Hepatocyte (in vitro differentiated cells): ENCODE measurements around the gene TCF7. TPM values are rescaled to one million over a fixed set of nuclear protein-coding genes. Genes with fewer than 3 reads are reported as not detected.

Source experiments
- DNase-seq: peaks from one replicate; pipeline ENCODE4 v3.0.0-alpha.2; 2016; ENCODE audit warnings: low spot score
- H2AFZ ChIP-seq: fragments of 200-600 bp; sonication (generic); 2 replicates; pipeline ENCODE4 v1.6.0; 2016; ENCODE audit warnings: antibody characterized with exemption, mild to moderate bottlenecking
- H3K27ac ChIP-seq: fragments of 200-600 bp; sonication (generic); 2 replicates; pipeline ENCODE4 v1.5.1; 2016; ENCODE audit warnings: mild to moderate bottlenecking
- H3K27me3 ChIP-seq: fragments of 200-600 bp; sonication (generic); 2 replicates; pipeline ENCODE4 v1.6.1; 2016
- H3K36me3 ChIP-seq: fragments of 200-600 bp; sonication (generic); replicated peaks from 2 replicates; pipeline ENCODE4 v1.5.1; 2016; ENCODE audit warnings: low read depth; ENCODE audit not compliant: insufficient read depth
- H3K4me1 ChIP-seq: fragments of 200-600 bp; sonication (generic); 2 replicates; pipeline ENCODE4 v1.5.1; 2016; ENCODE audit warnings: mild to moderate bottlenecking, moderate library complexity; ENCODE audit not compliant: insufficient read depth
- H3K4me2 ChIP-seq: fragments of 200-600 bp; sonication (generic); 2 replicates; pipeline ENCODE4 v1.6.0; 2016
- H3K4me3 ChIP-seq: fragments of 200-600 bp; sonication (generic); 2 replicates; pipeline ENCODE4 v1.5.1; 2016; ENCODE audit warnings: mild to moderate bottlenecking
- H3K79me2 ChIP-seq: fragments of 200-600 bp; sonication (generic); 2 replicates; pipeline ENCODE4 v1.6.0; 2017; ENCODE audit warnings: mild to moderate bottlenecking
- H3K9me2 ChIP-seq: fragments of 200-600 bp; sonication (generic); replicated peaks from 2 replicates; pipeline ENCODE4 v1.6.0; 2017; ENCODE audit warnings: mild to moderate bottlenecking; ENCODE audit not compliant: insufficient read depth
- H3K9me3 ChIP-seq: fragments of 200-600 bp; sonication (generic); 2 replicates; pipeline ENCODE4 v1.5.1; 2016; ENCODE audit warnings: low read depth, mild to moderate bottlenecking
- H4K20me1 ChIP-seq: fragments of 200-600 bp; sonication (generic); 2 replicates; pipeline ENCODE4 v1.6.0; 2016; ENCODE audit warnings: mild to moderate bottlenecking; ENCODE audit not compliant: insufficient read depth, poor library complexity, severe bottlenecking
- CTCF ChIP-seq: fragments of 200-600 bp; sonication (generic); IDR thresholded peaks from 2 replicates; pipeline ENCODE4 v1.5.1; 2016; ENCODE audit warnings: antibody characterized with exemption, mild to moderate bottlenecking; ENCODE audit not compliant: poor library complexity
- EZH2 ChIP-seq: fragments of 200-600 bp; sonication (generic); IDR thresholded peaks from 2 replicates; pipeline ENCODE4 v1.6.1; 2016; ENCODE audit warnings: antibody characterized with exemption, mild to moderate bottlenecking, borderline replicate concordance
- EZH2phosphoT487 ChIP-seq: fragments of 200-600 bp; sonication (generic); IDR thresholded peaks from one replicate; pipeline ENCODE4 v1.6.1; 2018; ENCODE audit warnings: antibody characterized with exemption, mild to moderate bottlenecking, low read depth, moderate library complexity; ENCODE audit not compliant: unreplicated experiment, severe bottlenecking
- WGBS: methylation state at CpG from one replicate; pipeline ENCODE4 v1.1.6; 2016; ENCODE audit warnings: low lambda C conversion rate; ENCODE audit errors: missing lambda C conversion rate; 5-methylcytosine and 5-hydroxymethylcytosine counted together
- polyA plus RNA-seq: library from polyadenylated mRNA; unstranded; fragments of >200 nt; fragmentation: Nextera tagmentation; extraction: Ambion mirVana; gene quantifications from 2 replicates; pipeline ENCODE4 v1.2.1, GENCODE V29; 2016
- total RNA-seq: library from RNA; depleted of rRNA; stranded (reverse); fragments of >200 nt; gene quantifications from 2 replicates; pipeline ENCODE4 v1.2.3, GENCODE V29; 2014

Gene TCF7
- total and polyA plus RNA-seq, 2 experiments from 2014 or later, result 7.5 to 8.1 TPM

- Histone ChIP-seq H3K79me2 (peaks cover 67% of the 10 kb centered on the region), H2AFZ (no peak overlapping the region), H4K20me1 (peaks cover 60% of the 10 kb centered on the region), H3K4me2 (peak overlapping the region; percentile 95), H3K27me3 (no peaks in the 10 kb centered on the region), H3K9me3 (no peaks in the 10 kb centered on the region), H3K4me1 (peaks cover 26% of the 10 kb centered on the region), H3K27ac (peak overlapping the region; percentile 100), H3K4me3 (peak overlapping the region; percentile 100), H3K9me2 (no peaks in the 10 kb centered on the region), H3K36me3 (peaks cover 3% of the 10 kb centered on the region)
- DNase-seq, result no peak
- 22% methylated on average over 10 of the region's 10 CpGs for WGBS
- TF ChIP-seq EZH2phosphoT487 (no peak), EZH2 (no peak), CTCF (no peak)
Measured at GRCh38 chr5:134174841-134175839, 60.7 kb downstream of the TCF7 start.

- Histone ChIP-seq H4K20me1 (peaks cover 54% of the 10 kb centered on the region), H3K4me3 (peak overlapping the region; percentile 100), H3K4me2 (peak overlapping the region; percentile 95), H3K9me2 (no peaks in the 10 kb centered on the region), H3K9me3 (no peaks in the 10 kb centered on the region), H3K79me2 (peaks cover 58% of the 10 kb centered on the region), H3K36me3 (peaks cover 3% of the 10 kb centered on the region), H2AFZ (peak overlapping the region; percentile 82), H3K27me3 (no peaks in the 10 kb centered on the region), H3K27ac (peak overlapping the region; percentile 100), H3K4me1 (peaks cover 26% of the 10 kb centered on the region)
- TF ChIP-seq EZH2 (no peak), CTCF (no peak), EZH2phosphoT487 (no peak)
- DNase-seq, result no peak
- WGBS, result under 1% methylated on average over 28 of the region's 31 CpGs
Measured at GRCh38 chr5:134175921-134176510, 61.5 kb downstream of the TCF7 start.

- Histone ChIP-seq H4K20me1 (peaks cover 46% of the 10 kb centered on the region), H3K36me3 (peaks cover 3% of the 10 kb centered on the region), H3K4me2 (peak within 1 kb of the TSS; percentile 95), H3K27ac (peak within 1 kb of the TSS; percentile 100), H3K9me2 (no peaks in the 10 kb centered on the region), H3K4me1 (peaks cover 26% of the 10 kb centered on the region), H3K27me3 (no peaks in the 10 kb centered on the region), H3K4me3 (peak within 1 kb of the TSS; percentile 100), H3K79me2 (peaks cover 51% of the 10 kb centered on the region), H2AFZ (peak within 1 kb of the TSS; percentile 82), H3K9me3 (no peaks in the 10 kb centered on the region)
- no peak for TF ChIP-seq CTCF
- no peak for TF ChIP-seq EZH2
- WGBS, result under 1% methylated on average over 92 of the region's 92 CpGs
- peak; percentile 94 for DNase-seq
Measured at GRCh38 chr5:134176511-134177368, 62.3 kb downstream of the TCF7 start, which contains the start of gene SKP1. Gene SKP1, minus strand, starts transcription at chr5:134176950. Its CDS starts 2,928 bp downstream, at chr5:134174022.
